ENCODE data around the gene ZNF783. TPM values are rescaled to one million over a fixed set of nuclear protein-coding genes. Genes with fewer than 3 reads are reported as not detected.
A peak's percentile ranks its signal among the peaks of the same experiment; 100 is the strongest.

Gene ZNF783
- total and polyA plus RNA-seq, 2 of the 8 experiments (the other 6 are each of a cell fraction or from before 2014, with no cell fraction given), result 7.3 to 8.2 TPM

- no peak overlapping the region for H3K4me3 ChIP-seq (ENCODE audit: extremely low read depth in 1 of 4, insufficient read depth in 2 of 4, low read depth in 3 of 4, low read length in 4 of 4)
- H3K36me3 ChIP-seq (ENCODE audit: control insufficient read depth in 2 of 4, insufficient read depth in 4 of 4, low read length in 3 of 4), result no peaks in the 10 kb centered on the region
- H4K8ac ChIP-seq (ENCODE audit: extremely low read depth, insufficient read depth, low read length), result no peak overlapping the region
- H3K9ac ChIP-seq (replicated peaks in 1 of 4; ENCODE audit: extremely low read depth in 1 of 4, low read depth in 3 of 4, low read length in 3 of 4), result no peak overlapping the region
- H2BK12ac ChIP-seq (ENCODE audit: low read depth, low read length), result no peak overlapping the region
- H3K4me1 ChIP-seq (replicated peaks in 1 of 4; ENCODE audit: control insufficient read depth in 3 of 4, insufficient read depth in 4 of 4, low read length in 3 of 4), result 0 out of 7 replicates have a peak, but pooled peaks cover 0 to 5% (median 0%) of the 10 kb centered on the region in 4 experiments
- no peak overlapping the region for H3K27ac ChIP-seq (ENCODE audit: low read depth, low read length)
- POLR2A ChIA-PET (ENCODE audit: partially characterized antibody), result no interaction called here
- DNase-seq (ENCODE audit: low read depth in 1 of 2, low spot score in 2 of 2) (peak in 1 of 2 experiments; percentile 8), FAIRE-seq (no peak)
- CTCF ChIA-PET (ENCODE audit: partially characterized antibody), result interaction anchor here (1.1 to 2.3 kb wide), 4 partner anchors 13 to 109 kb away, joined by 3 to 10 read pairs (median 6); no protein-coding TSS in a partner anchor
- H4K5ac ChIP-seq (ENCODE audit: insufficient read length, low read depth, low read length), result no peak overlapping the region
- no peak overlapping the region for H3K4me2 ChIP-seq (ENCODE audit: insufficient read depth in 1 of 2, low read depth in 2 of 2, low read length in 2 of 2)
- H3K14ac ChIP-seq (ENCODE audit: insufficient read length), result no peak overlapping the region
- no peak overlapping the region for H2BK120ac ChIP-seq (replicated peaks; ENCODE audit: low read depth, low read length)
- no peaks in the 10 kb centered on the region for H3K23me2 ChIP-seq (ENCODE audit: low read depth, low read length)
- no peak overlapping the region for H3K18ac ChIP-seq (ENCODE audit: extremely low read depth, low read length)
- WGBS, 2 experiments (ENCODE audit: extremely low coverage in 1 of 2, insufficient coverage in 1 of 2, insufficient read length in 1 of 2, insufficient replicate concordance in 2 of 2, low coverage in 1 of 2, low lambda C conversion rate in 2 of 2, missing lambda C conversion rate in 1 of 2), result 91% methylated on average over 5 of the region's 5 CpGs; no CpG with 5 or more reads in 1 of the 2 experiments
- TF ChIP-seq CREB1 (IDR thresholded peaks at IDR 0.05) (no peak), RFX5 (IDR thresholded peaks at IDR 0.05; ENCODE audit: borderline replicate concordance, low read depth, low read length) (no peak), POU5F1 (IDR thresholded peaks at IDR 0.05; ENCODE audit: low read depth, low read length) (no peak), TAF1 (IDR thresholded peaks at IDR 0.05; ENCODE audit: low read depth, low read length) (no peak)
- no peak overlapping the region for H2BK5ac ChIP-seq (ENCODE audit: low read depth, low read length)
- no peaks in the 10 kb centered on the region for H3K79me2 ChIP-seq (ENCODE audit: control insufficient read depth in 1 of 2, insufficient read depth in 2 of 2, low read length in 2 of 2)
- no peak overlapping the region for H3K56ac ChIP-seq (replicated peaks; ENCODE audit: insufficient read length, low read depth, low read length)
- H3K9me3 ChIP-seq (ENCODE audit: insufficient read depth in 2 of 2, low read depth in 1 of 2, low read length in 1 of 2), result peaks cover 0 to 6% of the 10 kb centered on the region in 2 experiments; a peak in 1 of 4 replicates
- no peak overlapping the region for H2AFZ ChIP-seq (ENCODE audit: low read length)
- H2BK20ac ChIP-seq (ENCODE audit: low read length), result 0 out of 2 replicates have a peak overlapping the region, but pooled peaks have one; percentile 15
- no peaks in the 10 kb centered on the region for H4K20me1 ChIP-seq (replicated peaks in 1 of 2; ENCODE audit: control insufficient read depth in 1 of 2, insufficient read depth in 2 of 2, low read length in 2 of 2)
- no peak overlapping the region for H4K91ac ChIP-seq (replicated peaks; ENCODE audit: insufficient read length, low read length)
- no peaks in the 10 kb centered on the region for H3K27me3 ChIP-seq (replicated peaks in 1 of 4; ENCODE audit: control insufficient read depth in 3 of 4, extremely low read depth in 1 of 4, insufficient read depth in 3 of 4, low read length in 3 of 4)
- H2AK5ac ChIP-seq (ENCODE audit: low read depth, low read length), result no peak overlapping the region
- no peaks in the 10 kb centered on the region for H3K79me1 ChIP-seq (ENCODE audit: low read depth, low read length)
- no peak overlapping the region for H2BK15ac ChIP-seq (ENCODE audit: low read length)
- no peak overlapping the region for H3K23ac ChIP-seq (ENCODE audit: insufficient read length)
- no peak overlapping the region for H3K4ac ChIP-seq (replicated peaks; ENCODE audit: insufficient read length, low read depth, low read length)
Measured at GRCh38 chr7:149297034-149297755, 35.2 kb downstream of the ZNF783 start.

Data from H1 (cell line).